Choroid plexus epithelial cell (primary cell): ENCODE data around the gene GABRG3.

Experiments used
- DNase-seq: peaks from one replicate; pipeline ENCODE4 v3.0.0-alpha.2; 2010; ENCODE audit warnings: low read depth
- H3K4me3 ChIP-seq: 2 replicates; pipeline ENCODE4 v1.5.1; 2011; ENCODE audit warnings: low read depth, mild to moderate bottlenecking, control low read depth, low read length, moderate library complexity
- TF ChIP-seq, protein P1 (sequence below): conservative IDR thresholded peaks from 2 replicates; pipeline ENCODE4 v1.5.1; 2011; ENCODE audit warnings: low read depth, mild to moderate bottlenecking, control low read depth, inconsistent platforms, low read length, moderate library complexity

The GABRG3 gene

GRCh38 chr15:27463525-27464088 lies 492.6 kb downstream of the GABRG3 start:
- TF ChIP-seq, protein P1, sequence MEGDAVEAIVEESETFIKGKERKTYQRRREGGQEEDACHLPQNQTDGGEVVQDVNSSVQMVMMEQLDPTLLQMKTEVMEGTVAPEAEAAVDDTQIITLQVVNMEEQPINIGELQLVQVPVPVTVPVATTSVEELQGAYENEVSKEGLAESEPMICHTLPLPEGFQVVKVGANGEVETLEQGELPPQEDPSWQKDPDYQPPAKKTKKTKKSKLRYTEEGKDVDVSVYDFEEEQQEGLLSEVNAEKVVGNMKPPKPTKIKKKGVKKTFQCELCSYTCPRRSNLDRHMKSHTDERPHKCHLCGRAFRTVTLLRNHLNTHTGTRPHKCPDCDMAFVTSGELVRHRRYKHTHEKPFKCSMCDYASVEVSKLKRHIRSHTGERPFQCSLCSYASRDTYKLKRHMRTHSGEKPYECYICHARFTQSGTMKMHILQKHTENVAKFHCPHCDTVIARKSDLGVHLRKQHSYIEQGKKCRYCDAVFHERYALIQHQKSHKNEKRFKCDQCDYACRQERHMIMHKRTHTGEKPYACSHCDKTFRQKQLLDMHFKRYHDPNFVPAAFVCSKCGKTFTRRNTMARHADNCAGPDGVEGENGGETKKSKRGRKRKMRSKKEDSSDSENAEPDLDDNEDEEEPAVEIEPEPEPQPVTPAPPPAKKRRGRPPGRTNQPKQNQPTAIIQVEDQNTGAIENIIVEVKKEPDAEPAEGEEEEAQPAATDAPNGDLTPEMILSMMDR = no peak
- no peak overlapping the region for H3K4me3 ChIP-seq
- DNase-seq = no peak

- no peak for DNase-seq
- H3K4me3 ChIP-seq = no peak overlapping the region
- TF ChIP-seq, protein P1 = no peak
Measured at GRCh38 chr15:27464941-27465612, 494.1 kb downstream of the GABRG3 start.

DNA sequence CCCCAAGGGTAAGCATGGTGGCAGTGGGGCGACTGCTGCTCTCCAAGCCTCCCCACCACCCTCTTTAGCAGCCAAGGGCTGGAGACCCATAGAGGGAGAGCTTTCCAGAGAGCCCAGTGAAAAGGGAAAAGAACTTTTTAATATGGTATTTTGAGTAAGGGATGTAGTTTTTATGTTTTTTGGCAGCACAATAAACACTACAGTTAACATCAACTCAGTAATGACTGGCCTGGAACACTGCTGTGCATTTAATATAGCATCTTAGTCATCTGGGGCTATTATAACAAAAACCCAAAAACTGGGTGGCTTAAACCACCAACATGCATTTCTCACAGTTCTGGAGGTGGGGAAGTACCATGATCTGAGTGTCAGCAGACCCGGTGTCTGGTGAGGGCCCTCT lies 495.8 kb downstream of the GABRG3 start:
- H3K4me3 ChIP-seq = no peak overlapping the region
- TF ChIP-seq, protein P1 = no peak
- DNase-seq = no peak

GRCh38 chr15:27468151-27468591 lies 497.2 kb downstream of the GABRG3 start:
- no peak for DNase-seq

GRCh38 chr15:27473845-27474244 lies 502.9 kb downstream of the GABRG3 start:
- H3K4me3 ChIP-seq = no peak overlapping the region
- no peak for DNase-seq
- TF ChIP-seq, protein P1 = no peak

More at GRCh38 chr15:27468151-27468591, 497.2 kb downstream of the GABRG3 start:
- H3K4me3 ChIP-seq = no peak overlapping the region
- TF ChIP-seq, protein P1 = no peak

GRCh38 chr15:27475395-27475794 lies 504.4 kb downstream of the GABRG3 start:
- no peak for DNase-seq
- no peak overlapping the region for H3K4me3 ChIP-seq
- TF ChIP-seq, protein P1 = no peak
